DOHH2 (cell line): Measurements from ENCODE around the gene COMMD10.

ENCODE experiments used
- H3F3A ChIP-seq: fragments of 200-600 bp; sonication (generic), shearing (Covaris generic); 2 replicates; pipeline ENCODE4 v1.6.0; 2016; ENCODE audit warnings: antibody characterized with exemption, mild to moderate bottlenecking; ENCODE audit not compliant: control insufficient read depth, insufficient read depth
- H3K27ac ChIP-seq: fragments of 200-600 bp; sonication (generic); 2 replicates; pipeline ENCODE4 v1.5.1; 2014; ENCODE audit warnings: low read depth, mild to moderate bottlenecking, low read length, moderate library complexity
- H3K27me3 ChIP-seq: fragments of 200-600 bp; sonication (generic); 2 replicates; pipeline ENCODE4 v1.6.1; 2014; ENCODE audit warnings: mild to moderate bottlenecking, low read length, mixed read lengths; ENCODE audit not compliant: control insufficient read depth
- H3K36me3 ChIP-seq: fragments of 200-600 bp; sonication (generic); 2 replicates; pipeline ENCODE4 v1.6.1; 2014; ENCODE audit warnings: mild to moderate bottlenecking, low read length, moderate library complexity, mixed read lengths; ENCODE audit not compliant: control insufficient read depth
- H3K4me1 ChIP-seq: fragments of 200-600 bp; sonication (generic); 2 replicates; pipeline ENCODE4 v1.6.1; 2014; ENCODE audit warnings: mild to moderate bottlenecking, low read length, mixed read lengths; ENCODE audit not compliant: control insufficient read depth
- H3K4me2 ChIP-seq: fragments of 200-600 bp; sonication (generic); 2 replicates; pipeline ENCODE4 v1.6.0; 2014; ENCODE audit warnings: mild to moderate bottlenecking, low read length, moderate library complexity
- H3K4me3 ChIP-seq: fragments of 200-600 bp; sonication (generic); 2 replicates; pipeline ENCODE4 v1.5.1; 2014; ENCODE audit warnings: mild to moderate bottlenecking, low read length, mixed read lengths
- H3K79me2 ChIP-seq: fragments of 200-600 bp; sonication (generic); 2 replicates; pipeline ENCODE4 v1.6.1; 2014; ENCODE audit warnings: mild to moderate bottlenecking, low read length, mixed read lengths; ENCODE audit not compliant: control insufficient read depth
- H3K9me2 ChIP-seq: fragments of 200-600 bp; sonication (generic); replicated peaks from 2 replicates; pipeline ENCODE4 v1.6.1; 2014; ENCODE audit warnings: mild to moderate bottlenecking, low read length, mixed read lengths; ENCODE audit not compliant: control insufficient read depth
- H3K9me3 ChIP-seq: fragments of 200-600 bp; sonication (generic); 2 replicates; pipeline ENCODE4 v1.6.1; 2014; ENCODE audit warnings: antibody characterized with exemption, low read length, mixed read lengths; ENCODE audit not compliant: control insufficient read depth, insufficient read depth
- H4K20me1 ChIP-seq: fragments of 200-600 bp; sonication (generic); 2 replicates; pipeline ENCODE4 v1.6.0; 2014; ENCODE audit warnings: low read depth, mild to moderate bottlenecking, antibody characterized with exemption, low read length, moderate library complexity; ENCODE audit not compliant: control insufficient read depth, insufficient read depth
- CTCF ChIP-seq: fragments of 200-600 bp; sonication (generic); IDR thresholded peaks from one replicate; pipeline ENCODE4 v1.5.1; 2014; ENCODE audit warnings: antibody characterized with exemption, mild to moderate bottlenecking, low read depth, low read length; ENCODE audit not compliant: poor library complexity, severe bottlenecking
- EZH2phosphoT487 ChIP-seq: fragments of 200-600 bp; sonication (generic); IDR thresholded peaks from 2 replicates; pipeline ENCODE4 v1.6.1; 2017; ENCODE audit warnings: borderline replicate concordance, mild to moderate bottlenecking, antibody characterized with exemption, low read length, moderate library complexity, mixed read lengths

Gene COMMD10

GRCh38 chr5:116340799-116341198, 256.0 kb downstream of the COMMD10 start:
- H3K27me3 ChIP-seq, result no peaks in the 10 kb centered on the region
- H3K4me3 ChIP-seq, result no peak overlapping the region
- TF ChIP-seq EZH2phosphoT487, result no peak
- no peak for TF ChIP-seq CTCF
- no peak overlapping the region for H3K27ac ChIP-seq
- H3F3A ChIP-seq, result no peaks in the 10 kb centered on the region
- H3K36me3 ChIP-seq, result no peaks in the 10 kb centered on the region
- H3K4me2 ChIP-seq, result no peak overlapping the region
- no peaks in the 10 kb centered on the region for H3K79me2 ChIP-seq
- no peaks in the 10 kb centered on the region for H3K9me3 ChIP-seq
- H3K9me2 ChIP-seq, result no peaks in the 10 kb centered on the region
- no peaks in the 10 kb centered on the region for H3K4me1 ChIP-seq
- no peaks in the 10 kb centered on the region for H4K20me1 ChIP-seq
